ENCODE data around the gene PSKH1. TPM values are rescaled to one million over a fixed set of nuclear protein-coding genes. Genes with fewer than 3 reads are reported as not detected.
A peak's percentile ranks its signal among the peaks of the same experiment; 100 is the strongest.

PSKH1 gene
- total and polyA plus RNA-seq, 9 of the 15 experiments (the other 6 are each of a cell fraction or from before 2014, with no cell fraction given) = 0.96 to 20.9 (median 9.4) TPM

DNA sequence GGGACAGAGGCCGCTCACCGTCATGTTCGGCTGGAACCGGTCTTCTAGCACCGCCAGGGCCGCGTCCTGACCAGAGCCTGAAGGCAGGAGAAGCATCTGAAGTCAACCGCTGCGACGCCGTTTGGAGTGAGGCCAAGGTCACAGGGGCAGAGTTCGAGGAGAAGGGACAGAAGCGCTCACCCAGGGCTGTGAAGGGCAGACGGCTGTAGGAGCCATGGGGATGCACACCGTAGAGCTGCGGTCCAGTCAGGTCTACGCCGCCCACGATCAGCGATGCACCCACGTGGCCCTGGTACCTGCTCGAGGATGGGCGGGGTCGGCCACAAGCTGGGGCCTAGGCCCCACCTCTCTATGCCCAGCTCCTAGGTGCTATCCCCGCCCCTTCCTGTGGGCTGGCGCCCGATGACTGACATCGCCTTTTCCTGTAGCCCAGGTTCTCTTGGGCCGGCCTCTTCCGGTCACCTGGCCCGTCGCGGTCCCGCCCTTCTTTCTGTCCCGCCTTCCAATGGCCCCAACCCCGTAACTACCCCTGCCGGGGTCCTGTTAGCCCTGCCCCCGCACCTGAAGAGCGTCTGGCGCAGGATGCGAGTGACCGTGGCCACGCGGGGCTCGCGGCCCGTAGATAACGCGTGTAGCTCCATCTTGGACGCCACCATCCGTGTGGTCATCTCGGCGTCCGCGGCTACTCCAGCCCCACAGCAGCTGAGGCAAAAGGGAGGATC lies 42.5 kb downstream of the PSKH1 start (continued):
- no peak for TF ChIP-seq MED1 (CRISPR knock-in tag; IDR thresholded peaks at IDR 0.05; ENCODE audit: borderline replicate concordance)
- no peak; the same call in 1 of the 2 replicates for TF ChIP-seq SMAD4 (CRISPR knock-in tag; conservative IDR thresholded peaks at IDR 0.05)
- TF ChIP-seq XRCC4 (IDR thresholded peaks at IDR 0.05; ENCODE audit: extremely low read depth, insufficient read depth, insufficient read length) = no peak
- no peak; the same call in 1 of the 2 replicates for TF ChIP-seq RB1 (IDR thresholded peaks at IDR 0.05; ENCODE audit: low read depth)
- TF ChIP-seq, protein P1, sequence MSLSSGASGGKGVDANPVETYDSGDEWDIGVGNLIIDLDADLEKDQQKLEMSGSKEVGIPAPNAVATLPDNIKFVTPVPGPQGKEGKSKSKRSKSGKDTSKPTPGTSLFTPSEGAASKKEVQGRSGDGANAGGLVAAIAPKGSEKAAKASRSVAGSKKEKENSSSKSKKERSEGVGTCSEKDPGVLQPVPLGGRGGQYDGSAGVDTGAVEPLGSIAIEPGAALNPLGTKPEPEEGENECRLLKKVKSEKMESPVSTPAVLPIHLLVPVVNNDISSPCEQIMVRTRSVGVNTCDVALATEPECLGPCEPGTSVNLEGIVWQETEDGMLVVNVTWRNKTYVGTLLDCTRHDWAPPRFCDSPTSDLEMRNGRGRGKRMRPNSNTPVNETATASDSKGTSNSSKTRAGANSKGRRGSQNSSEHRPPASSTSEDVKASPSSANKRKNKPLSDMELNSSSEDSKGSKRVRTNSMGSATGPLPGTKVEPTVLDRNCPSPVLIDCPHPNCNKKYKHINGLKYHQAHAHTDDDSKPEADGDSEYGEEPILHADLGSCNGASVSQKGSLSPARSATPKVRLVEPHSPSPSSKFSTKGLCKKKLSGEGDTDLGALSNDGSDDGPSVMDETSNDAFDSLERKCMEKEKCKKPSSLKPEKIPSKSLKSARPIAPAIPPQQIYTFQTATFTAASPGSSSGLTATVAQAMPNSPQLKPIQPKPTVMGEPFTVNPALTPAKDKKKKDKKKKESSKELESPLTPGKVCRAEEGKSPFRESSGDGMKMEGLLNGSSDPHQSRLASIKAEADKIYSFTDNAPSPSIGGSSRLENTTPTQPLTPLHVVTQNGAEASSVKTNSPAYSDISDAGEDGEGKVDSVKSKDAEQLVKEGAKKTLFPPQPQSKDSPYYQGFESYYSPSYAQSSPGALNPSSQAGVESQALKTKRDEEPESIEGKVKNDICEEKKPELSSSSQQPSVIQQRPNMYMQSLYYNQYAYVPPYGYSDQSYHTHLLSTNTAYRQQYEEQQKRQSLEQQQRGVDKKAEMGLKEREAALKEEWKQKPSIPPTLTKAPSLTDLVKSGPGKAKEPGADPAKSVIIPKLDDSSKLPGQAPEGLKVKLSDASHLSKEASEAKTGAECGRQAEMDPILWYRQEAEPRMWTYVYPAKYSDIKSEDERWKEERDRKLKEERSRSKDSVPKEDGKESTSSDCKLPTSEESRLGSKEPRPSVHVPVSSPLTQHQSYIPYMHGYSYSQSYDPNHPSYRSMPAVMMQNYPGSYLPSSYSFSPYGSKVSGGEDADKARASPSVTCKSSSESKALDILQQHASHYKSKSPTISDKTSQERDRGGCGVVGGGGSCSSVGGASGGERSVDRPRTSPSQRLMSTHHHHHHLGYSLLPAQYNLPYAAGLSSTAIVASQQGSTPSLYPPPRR (CRISPR knock-in tag; IDR thresholded peaks at IDR 0.05; ENCODE audit: borderline replicate concordance) = no peak
- no peak for TF ChIP-seq MEF2A (IDR thresholded peaks at IDR 0.05; ENCODE audit: control insufficient read depth, low read depth, low read length)
- TF ChIP-seq RFX5 (IDR thresholded peaks at IDR 0.05; ENCODE audit: low read depth, low read length) = no peak
- TF ChIP-seq, protein P2, sequence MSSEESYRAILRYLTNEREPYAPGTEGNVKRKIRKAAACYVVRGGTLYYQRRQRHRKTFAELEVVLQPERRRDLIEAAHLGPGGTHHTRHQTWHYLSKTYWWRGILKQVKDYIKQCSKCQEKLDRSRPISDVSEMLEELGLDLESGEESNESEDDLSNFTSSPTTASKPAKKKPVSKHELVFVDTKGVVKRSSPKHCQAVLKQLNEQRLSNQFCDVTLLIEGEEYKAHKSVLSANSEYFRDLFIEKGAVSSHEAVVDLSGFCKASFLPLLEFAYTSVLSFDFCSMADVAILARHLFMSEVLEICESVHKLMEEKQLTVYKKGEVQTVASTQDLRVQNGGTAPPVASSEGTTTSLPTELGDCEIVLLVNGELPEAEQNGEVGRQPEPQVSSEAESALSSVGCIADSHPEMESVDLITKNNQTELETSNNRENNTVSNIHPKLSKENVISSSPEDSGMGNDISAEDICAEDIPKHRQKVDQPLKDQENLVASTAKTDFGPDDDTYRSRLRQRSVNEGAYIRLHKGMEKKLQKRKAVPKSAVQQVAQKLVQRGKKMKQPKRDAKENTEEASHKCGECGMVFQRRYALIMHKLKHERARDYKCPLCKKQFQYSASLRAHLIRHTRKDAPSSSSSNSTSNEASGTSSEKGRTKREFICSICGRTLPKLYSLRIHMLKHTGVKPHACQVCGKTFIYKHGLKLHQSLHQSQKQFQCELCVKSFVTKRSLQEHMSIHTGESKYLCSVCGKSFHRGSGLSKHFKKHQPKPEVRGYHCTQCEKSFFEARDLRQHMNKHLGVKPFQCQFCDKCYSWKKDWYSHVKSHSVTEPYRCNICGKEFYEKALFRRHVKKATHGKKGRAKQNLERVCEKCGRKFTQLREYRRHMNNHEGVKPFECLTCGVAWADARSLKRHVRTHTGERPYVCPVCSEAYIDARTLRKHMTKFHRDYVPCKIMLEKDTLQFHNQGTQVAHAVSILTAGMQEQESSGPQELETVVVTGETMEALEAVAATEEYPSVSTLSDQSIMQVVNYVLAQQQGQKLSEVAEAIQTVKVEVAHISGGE (CRISPR knock-in tag; IDR thresholded peaks at IDR 0.05) = peak in 2 of 3 experiments; percentile 15 to 84; a peak in 2 of 6 replicates
- TF ChIP-seq NFIX (CRISPR knock-in tag; IDR thresholded peaks at IDR 0.05; ENCODE audit: low read depth) = no peak
- 0 out of 2 replicates have a peak, but pooled peaks have one; percentile 9 for TF ChIP-seq NFXL1 (CRISPR knock-in tag; IDR thresholded peaks at IDR 0.05)
- TF ChIP-seq RBM22 (IDR thresholded peaks at IDR 0.05; ENCODE audit: low read depth, low read length, poor library complexity, severe bottlenecking) = peak; percentile 94
- TF ChIP-seq, protein P3, sequence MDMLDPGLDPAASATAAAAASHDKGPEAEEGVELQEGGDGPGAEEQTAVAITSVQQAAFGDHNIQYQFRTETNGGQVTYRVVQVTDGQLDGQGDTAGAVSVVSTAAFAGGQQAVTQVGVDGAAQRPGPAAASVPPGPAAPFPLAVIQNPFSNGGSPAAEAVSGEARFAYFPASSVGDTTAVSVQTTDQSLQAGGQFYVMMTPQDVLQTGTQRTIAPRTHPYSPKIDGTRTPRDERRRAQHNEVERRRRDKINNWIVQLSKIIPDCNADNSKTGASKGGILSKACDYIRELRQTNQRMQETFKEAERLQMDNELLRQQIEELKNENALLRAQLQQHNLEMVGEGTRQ (CRISPR knock-in tag; IDR thresholded peaks at IDR 0.05) = peak; percentile 95
- TF ChIP-seq, protein P4, sequence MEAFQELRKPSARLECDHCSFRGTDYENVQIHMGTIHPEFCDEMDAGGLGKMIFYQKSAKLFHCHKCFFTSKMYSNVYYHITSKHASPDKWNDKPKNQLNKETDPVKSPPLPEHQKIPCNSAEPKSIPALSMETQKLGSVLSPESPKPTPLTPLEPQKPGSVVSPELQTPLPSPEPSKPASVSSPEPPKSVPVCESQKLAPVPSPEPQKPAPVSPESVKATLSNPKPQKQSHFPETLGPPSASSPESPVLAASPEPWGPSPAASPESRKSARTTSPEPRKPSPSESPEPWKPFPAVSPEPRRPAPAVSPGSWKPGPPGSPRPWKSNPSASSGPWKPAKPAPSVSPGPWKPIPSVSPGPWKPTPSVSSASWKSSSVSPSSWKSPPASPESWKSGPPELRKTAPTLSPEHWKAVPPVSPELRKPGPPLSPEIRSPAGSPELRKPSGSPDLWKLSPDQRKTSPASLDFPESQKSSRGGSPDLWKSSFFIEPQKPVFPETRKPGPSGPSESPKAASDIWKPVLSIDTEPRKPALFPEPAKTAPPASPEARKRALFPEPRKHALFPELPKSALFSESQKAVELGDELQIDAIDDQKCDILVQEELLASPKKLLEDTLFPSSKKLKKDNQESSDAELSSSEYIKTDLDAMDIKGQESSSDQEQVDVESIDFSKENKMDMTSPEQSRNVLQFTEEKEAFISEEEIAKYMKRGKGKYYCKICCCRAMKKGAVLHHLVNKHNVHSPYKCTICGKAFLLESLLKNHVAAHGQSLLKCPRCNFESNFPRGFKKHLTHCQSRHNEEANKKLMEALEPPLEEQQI (IDR thresholded peaks at IDR 0.05) = no peak
- TF ChIP-seq ZNF23 (CRISPR knock-in tag; IDR thresholded peaks at IDR 0.05) = no peak
- TF ChIP-seq SMARCE1 (IDR thresholded peaks at IDR 0.05) = no peak
